HepG2 (cell line): Measurements from ENCODE around the gene SYT7. TPM values are rescaled to one million over a fixed set of nuclear protein-coding genes. Genes with fewer than 3 reads are reported as not detected.
A peak's percentile ranks its signal among the peaks of the same experiment; 100 is the strongest.

ENCODE experiments used
- ARNT2 ChIP-seq: sonication (generic); formaldehyde crosslinking; IDR thresholded peaks from 2 replicates; pipeline ENCODE4 v1.8.0; 2022; ENCODE audit warnings: mild to moderate bottlenecking, low read depth, missing genetic modification reagents, moderate library complexity
- CBFB ChIP-seq: sonication (generic); formaldehyde crosslinking; IDR thresholded peaks from 2 replicates; pipeline ENCODE4 v1.4.0; 2020; ENCODE audit warnings: missing genetic modification reagents
- CCAR2 ChIP-seq: fragments of 200-400 bp; formaldehyde crosslinking; optimal IDR thresholded peaks from 2 replicates; pipeline ENCODE3; 2018; ENCODE audit warnings: low read depth, mild to moderate bottlenecking, low read length, moderate library complexity
- EEA1 ChIP-seq: sonication (generic); formaldehyde crosslinking; IDR thresholded peaks from 2 replicates; pipeline ENCODE4 v1.5.1; 2020; ENCODE audit warnings: mild to moderate bottlenecking, missing genetic modification reagents, borderline replicate concordance
- EED ChIP-seq: sonication (generic); formaldehyde crosslinking; IDR thresholded peaks from 2 replicates; pipeline ENCODE4 v1.5.0; 2020; ENCODE audit warnings: mild to moderate bottlenecking, missing genetic modification reagents
- ELF3 ChIP-seq: IDR thresholded peaks from 2 replicates; pipeline ENCODE4 v1.6.1; 2016; ENCODE audit warnings: missing genetic modification reagents, missing compliant biosample characterization
- HDAC6 ChIP-seq: fragments of 200-600 bp; sonication (generic); IDR thresholded peaks from 2 replicates; pipeline ENCODE4 v1.7.0; 2017; ENCODE audit warnings: mild to moderate bottlenecking, antibody characterized with exemption, low read length, low read depth
- HMGA1 ChIP-seq: sonication (generic); formaldehyde crosslinking; conservative IDR thresholded peaks from 2 replicates; pipeline ENCODE4 v1.4.0; 2020; ENCODE audit warnings: missing genetic modification reagents
- NFATC3 ChIP-seq: sonication (generic); formaldehyde crosslinking; IDR thresholded peaks from 2 replicates; pipeline ENCODE4 v1.5.1; 2020; ENCODE audit warnings: mild to moderate bottlenecking, missing genetic modification reagents
- PAF1 ChIP-seq: IDR thresholded peaks from 2 replicates; pipeline ENCODE4 v1.6.1; 2016; ENCODE audit warnings: missing genetic modification reagents, missing compliant biosample characterization
- PHF20 ChIP-seq: sonication (generic); formaldehyde crosslinking; IDR thresholded peaks from 2 replicates; pipeline ENCODE4 v1.5.0; 2020; ENCODE audit warnings: mild to moderate bottlenecking, missing genetic modification reagents
- RCOR2 ChIP-seq: IDR thresholded peaks from 2 replicates; pipeline ENCODE4 v1.6.1; 2016; ENCODE audit warnings: missing biosample characterization, missing genetic modification reagents
- SIN3A ChIP-seq: IDR thresholded peaks from 2 replicates; pipeline ENCODE4 v1.6.1; 2011; ENCODE audit warnings: low read depth, mild to moderate bottlenecking, control low read depth, low read length, borderline replicate concordance
- TSC22D2 ChIP-seq: sonication (generic); formaldehyde crosslinking; IDR thresholded peaks from 2 replicates; pipeline ENCODE4 v1.5.1; 2020; ENCODE audit warnings: missing genetic modification reagents, mild to moderate bottlenecking, borderline replicate concordance
- ZC3H4 ChIP-seq: sonication (generic); formaldehyde crosslinking; IDR thresholded peaks from 2 replicates; pipeline ENCODE4 v1.4.0; 2020; ENCODE audit warnings: missing genetic modification reagents, borderline replicate concordance
- ZFP41 ChIP-seq: sonication (generic); formaldehyde crosslinking; IDR thresholded peaks from 2 replicates; pipeline ENCODE4 v1.4.0; 2020; ENCODE audit warnings: mild to moderate bottlenecking, missing genetic modification reagents, borderline replicate concordance
- ZNF296 ChIP-seq: sonication (generic); formaldehyde crosslinking; conservative IDR thresholded peaks from 2 replicates; pipeline ENCODE4 v1.5.0; 2020; ENCODE audit warnings: mild to moderate bottlenecking, missing genetic modification reagents
- ZNF337 ChIP-seq: sonication (generic); formaldehyde crosslinking; IDR thresholded peaks from 2 replicates; pipeline ENCODE4 v1.5.1; 2020; ENCODE audit warnings: missing genetic modification reagents, low read depth, mild to moderate bottlenecking, borderline replicate concordance
- ZNF713 ChIP-seq: sonication (generic); formaldehyde crosslinking; IDR thresholded peaks from 2 replicates; pipeline ENCODE4 v1.4.0; 2020; ENCODE audit warnings: mild to moderate bottlenecking, missing genetic modification reagents
- polyA plus RNA-seq, 8 experiments: library from polyadenylated mRNA; depleted of rRNA in 3 of 8; stranded (reverse) in 7 of 8; unstranded in 1 of 8; fragments of >200 nt; fragmentation: Illumina TruSeq in 4 of 8; extraction: Trizol in 4 of 8; gene quantifications; 2 replicates each; pipeline versions ENCODE4 v1.2.1 to v1.2.3, GENCODE V29; 2011 to 2016; ENCODE audit warnings: low read depth in 4 of 8, missing spikeins in 1 of 8, mixed read lengths in 1 of 8; ENCODE audit not compliant: insufficient read depth in 1 of 8
- total RNA-seq, 5 experiments: library from RNA; depleted of rRNA; stranded (reverse); fragments of >200 nt; fragmentation: Illumina TruSeq; extraction: Trizol; gene quantifications; 2 replicates each; pipeline ENCODE4 v1.2.3, GENCODE V29; 2016; ENCODE audit warnings: low read depth in 1 of 5
- TF ChIP-seq, protein P1 (sequence below): sonication (generic); formaldehyde crosslinking; IDR thresholded peaks from 2 replicates; pipeline ENCODE4 v1.4.0; 2020; ENCODE audit warnings: mild to moderate bottlenecking, missing genetic modification reagents
- TF ChIP-seq, protein P2 (sequence below): IDR thresholded peaks from 2 replicates; pipeline ENCODE4 v1.6.1; 2016; ENCODE audit warnings: missing genetic modification reagents, missing compliant biosample characterization
- TF ChIP-seq, protein P3 (sequence below): sonication (generic); formaldehyde crosslinking; IDR thresholded peaks from 2 replicates; pipeline ENCODE4 v1.8.0; 2022; ENCODE audit warnings: mild to moderate bottlenecking, missing genetic modification reagents, moderate library complexity
- TF ChIP-seq, protein P4 (sequence below): sonication (generic); formaldehyde crosslinking; IDR thresholded peaks from 2 replicates; pipeline ENCODE4 v1.8.1; 2023; ENCODE audit warnings: missing genetic modification reagents, inconsistent platforms, borderline replicate concordance
- TF ChIP-seq, protein P5 (sequence below): sonication (generic); formaldehyde crosslinking; IDR thresholded peaks from 2 replicates; pipeline ENCODE4 v1.8.1; 2023; ENCODE audit warnings: missing genetic modification reagents, mild to moderate bottlenecking, borderline replicate concordance
- TF ChIP-seq, protein P6 (sequence below): sonication (generic); formaldehyde crosslinking; IDR thresholded peaks from 2 replicates; pipeline ENCODE4 v1.9.0; 2021; ENCODE audit warnings: missing genetic modification reagents, mild to moderate bottlenecking, borderline replicate concordance

The SYT7 gene
- total and polyA plus RNA-seq, 2 of the 13 experiments (the other 11 are each of a cell fraction or from before 2014, with no cell fraction given), result 1.4 to 4.4 TPM

DNA sequence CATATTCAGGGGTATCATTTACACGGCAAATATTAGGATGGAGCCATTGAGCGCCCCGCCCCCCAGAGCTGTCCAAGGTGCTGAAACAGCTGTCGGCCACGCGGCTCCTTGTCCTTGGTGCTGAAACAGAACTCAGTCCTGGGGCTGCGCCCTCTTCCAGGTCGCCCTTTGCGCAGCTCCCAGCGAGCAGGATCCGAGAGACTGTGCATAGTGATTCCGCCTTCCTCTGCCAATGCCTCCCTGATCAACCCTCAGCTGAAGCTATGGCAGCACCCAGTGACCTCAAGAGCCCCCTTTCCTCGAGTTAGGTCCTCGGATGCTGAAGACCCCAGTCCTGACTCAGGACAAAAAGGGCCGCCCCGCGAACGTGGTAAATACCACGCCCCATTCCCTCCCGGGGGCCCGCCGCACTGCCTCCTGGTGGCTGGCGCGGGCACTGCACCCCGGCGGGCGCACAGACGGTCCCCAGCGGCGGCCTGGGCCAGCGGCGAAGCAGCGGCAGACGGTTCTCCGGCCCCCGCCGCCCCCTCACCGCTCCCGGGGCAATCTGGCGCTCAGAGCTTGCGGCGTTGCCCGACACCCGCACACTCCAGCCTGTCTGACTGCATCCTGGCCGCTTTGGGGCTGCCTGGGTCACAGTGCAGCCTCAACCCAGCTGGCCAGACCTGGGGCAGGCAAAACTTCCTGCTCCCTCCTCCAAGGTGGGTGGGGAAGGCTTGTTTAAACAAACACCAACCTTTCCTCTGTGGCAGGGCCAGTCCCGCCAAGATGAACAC, 13.4 kb downstream of the SYT7 start (continued):
- TF ChIP-seq TSC22D2 (CRISPR knock-in tag) (peak; percentile 100), EED (peak; percentile 100), CBFB (peak; percentile 95), ZNF337 (peak; percentile 100), ZC3H4 (CRISPR knock-in tag) (peak; percentile 98; the same call in 1 of the 2 replicates), PAF1 (CRISPR knock-in tag) (peak; percentile 91; the same call in 1 of the 2 replicates), NFATC3 (CRISPR knock-in tag) (peak; percentile 100), SIN3A (peak; percentile 100), ZFP41 (peak; percentile 100), CCAR2 (no peak), ZNF713 (CRISPR knock-in tag) (peak; percentile 99), HMGA1 (no peak), ELF3 (peak; percentile 99), PHF20 (CRISPR knock-in tag) (peak; percentile 86), EEA1 (CRISPR knock-in tag) (peak; percentile 100), ZNF296 (peak; percentile 100), HDAC6 (no peak), ARNT2 (peak; percentile 100), RCOR2 (peak; percentile 97)
- TF ChIP-seq, protein P1, sequence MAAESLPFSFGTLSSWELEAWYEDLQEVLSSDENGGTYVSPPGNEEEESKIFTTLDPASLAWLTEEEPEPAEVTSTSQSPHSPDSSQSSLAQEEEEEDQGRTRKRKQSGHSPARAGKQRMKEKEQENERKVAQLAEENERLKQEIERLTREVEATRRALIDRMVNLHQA (CRISPR knock-in tag), result peak; percentile 95
- TF ChIP-seq, protein P2, sequence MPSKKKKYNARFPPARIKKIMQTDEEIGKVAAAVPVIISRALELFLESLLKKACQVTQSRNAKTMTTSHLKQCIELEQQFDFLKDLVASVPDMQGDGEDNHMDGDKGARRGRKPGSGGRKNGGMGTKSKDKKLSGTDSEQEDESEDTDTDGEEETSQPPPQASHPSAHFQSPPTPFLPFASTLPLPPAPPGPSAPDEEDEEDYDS (CRISPR knock-in tag), result peak; percentile 91
- TF ChIP-seq, protein P3, sequence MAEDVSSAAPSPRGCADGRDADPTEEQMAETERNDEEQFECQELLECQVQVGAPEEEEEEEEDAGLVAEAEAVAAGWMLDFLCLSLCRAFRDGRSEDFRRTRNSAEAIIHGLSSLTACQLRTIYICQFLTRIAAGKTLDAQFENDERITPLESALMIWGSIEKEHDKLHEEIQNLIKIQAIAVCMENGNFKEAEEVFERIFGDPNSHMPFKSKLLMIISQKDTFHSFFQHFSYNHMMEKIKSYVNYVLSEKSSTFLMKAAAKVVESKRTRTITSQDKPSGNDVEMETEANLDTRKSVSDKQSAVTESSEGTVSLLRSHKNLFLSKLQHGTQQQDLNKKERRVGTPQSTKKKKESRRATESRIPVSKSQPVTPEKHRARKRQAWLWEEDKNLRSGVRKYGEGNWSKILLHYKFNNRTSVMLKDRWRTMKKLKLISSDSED (CRISPR knock-in tag), result peak; percentile 99
- TF ChIP-seq, protein P4, sequence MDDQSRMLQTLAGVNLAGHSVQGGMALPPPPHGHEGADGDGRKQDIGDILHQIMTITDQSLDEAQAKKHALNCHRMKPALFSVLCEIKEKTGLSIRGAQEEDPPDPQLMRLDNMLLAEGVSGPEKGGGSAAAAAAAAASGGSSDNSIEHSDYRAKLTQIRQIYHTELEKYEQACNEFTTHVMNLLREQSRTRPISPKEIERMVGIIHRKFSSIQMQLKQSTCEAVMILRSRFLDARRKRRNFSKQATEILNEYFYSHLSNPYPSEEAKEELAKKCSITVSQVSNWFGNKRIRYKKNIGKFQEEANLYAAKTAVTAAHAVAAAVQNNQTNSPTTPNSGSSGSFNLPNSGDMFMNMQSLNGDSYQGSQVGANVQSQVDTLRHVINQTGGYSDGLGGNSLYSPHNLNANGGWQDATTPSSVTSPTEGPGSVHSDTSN (CRISPR knock-in tag), result peak; percentile 100
- TF ChIP-seq, protein P5, sequence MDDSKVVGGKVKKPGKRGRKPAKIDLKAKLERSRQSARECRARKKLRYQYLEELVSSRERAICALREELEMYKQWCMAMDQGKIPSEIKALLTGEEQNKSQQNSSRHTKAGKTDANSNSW (CRISPR knock-in tag), result peak; percentile 100
- TF ChIP-seq, protein P6, sequence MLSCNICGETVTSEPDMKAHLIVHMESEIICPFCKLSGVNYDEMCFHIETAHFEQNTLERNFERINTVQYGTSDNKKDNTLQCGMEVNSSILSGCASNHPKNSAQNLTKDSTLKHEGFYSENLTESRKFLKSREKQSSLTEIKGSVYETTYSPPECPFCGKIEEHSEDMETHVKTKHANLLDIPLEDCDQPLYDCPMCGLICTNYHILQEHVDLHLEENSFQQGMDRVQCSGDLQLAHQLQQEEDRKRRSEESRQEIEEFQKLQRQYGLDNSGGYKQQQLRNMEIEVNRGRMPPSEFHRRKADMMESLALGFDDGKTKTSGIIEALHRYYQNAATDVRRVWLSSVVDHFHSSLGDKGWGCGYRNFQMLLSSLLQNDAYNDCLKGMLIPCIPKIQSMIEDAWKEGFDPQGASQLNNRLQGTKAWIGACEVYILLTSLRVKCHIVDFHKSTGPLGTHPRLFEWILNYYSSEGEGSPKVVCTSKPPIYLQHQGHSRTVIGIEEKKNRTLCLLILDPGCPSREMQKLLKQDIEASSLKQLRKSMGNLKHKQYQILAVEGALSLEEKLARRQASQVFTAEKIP (CRISPR knock-in tag), result peak; percentile 98
